HG03064 (cell line): ENCODE measurements around the gene KIAA1217.

Experiments
- ATAC-seq: cut with Tn5 transposase; IDR thresholded peaks from one replicate; pipeline ENCODE4 v1.9.1; 2021; ENCODE audit warnings: low read depth; ENCODE audit not compliant: unreplicated experiment

KIAA1217 gene

GRCh38 chr10:24524314-24524713, 315.4 kb downstream of the KIAA1217 start:
- ATAC-seq = no peak

GRCh38 chr10:24526085-24526649, 317.2 kb downstream of the KIAA1217 start:
- ATAC-seq = no peak

GRCh38 chr10:24528946-24529345, 320.0 kb downstream of the KIAA1217 start:
- ATAC-seq = no peak

- no peak for ATAC-seq
Measured at GRCh38 chr10:24531439-24531838, 322.5 kb downstream of the KIAA1217 start.

- no peak for ATAC-seq
Measured at GRCh38 chr10:24533981-24534380, 325.0 kb downstream of the KIAA1217 start.

- ATAC-seq = no peak
Measured at GRCh38 chr10:24536636-24537035, 327.7 kb downstream of the KIAA1217 start.

GRCh38 chr10:24541239-24541753, 332.4 kb downstream of the KIAA1217 start:
- ATAC-seq = no peak

- no peak for ATAC-seq
Measured at GRCh38 chr10:24542314-24543270, 333.7 kb downstream of the KIAA1217 start.

GRCh38 chr10:24544776-24545175, 335.8 kb downstream of the KIAA1217 start:
- ATAC-seq = no peak

GRCh38 chr10:24545585-24545984, 336.6 kb downstream of the KIAA1217 start:
- no peak for ATAC-seq

GRCh38 chr10:24550680-24551079, 341.7 kb downstream of the KIAA1217 start:
- no peak for ATAC-seq

GRCh38 chr10:24551161-24551560, 342.2 kb downstream of the KIAA1217 start:
- no peak for ATAC-seq

GRCh38 chr10:24552346-24553016, 343.5 kb downstream of the KIAA1217 start:
- ATAC-seq = no peak

- no peak for ATAC-seq
Measured at GRCh38 chr10:24553051-24553612, 344.2 kb downstream of the KIAA1217 start.

- ATAC-seq = no peak
Measured at GRCh38 chr10:24554036-24554435, 345.1 kb downstream of the KIAA1217 start.

GRCh38 chr10:24556126-24556749, 347.3 kb downstream of the KIAA1217 start:
- ATAC-seq = no peak

- ATAC-seq = no peak
Measured at GRCh38 chr10:24556750-24557742, 348.1 kb downstream of the KIAA1217 start.

GRCh38 chr10:24561453-24561852, 352.5 kb downstream of the KIAA1217 start:
- ATAC-seq = no peak

GRCh38 chr10:24568042-24568441, 359.1 kb downstream of the KIAA1217 start:
- no peak for ATAC-seq
